ENCODE data around the gene TMED6.
"Not testable (repeated sequence)": the region's sequence is repeated elsewhere in the genome, so short reads cannot be mapped to it uniquely, and the experiment has no call there.

Gene TMED6

DNA sequence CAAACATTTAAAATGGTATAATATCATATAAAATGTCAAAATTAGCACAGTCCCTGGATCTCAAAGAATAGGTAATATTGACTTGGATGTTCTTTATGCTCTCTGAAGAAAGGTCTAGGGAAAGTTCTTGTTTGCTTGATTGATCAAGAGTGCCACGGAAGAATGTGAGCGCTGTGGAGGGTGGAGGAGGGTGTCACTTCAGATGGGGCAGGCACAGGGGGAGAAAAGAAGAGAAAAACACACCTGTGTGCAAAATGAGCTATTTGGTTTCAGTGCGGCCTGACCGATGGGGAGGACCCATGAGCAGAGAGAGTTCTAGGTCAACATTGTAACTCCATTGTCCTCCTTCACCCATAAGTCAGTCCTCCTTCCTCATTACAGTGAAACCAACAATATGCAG, 49.3 kb downstream of the TMED6 start:
- TF ChIP-seq, protein P1, sequence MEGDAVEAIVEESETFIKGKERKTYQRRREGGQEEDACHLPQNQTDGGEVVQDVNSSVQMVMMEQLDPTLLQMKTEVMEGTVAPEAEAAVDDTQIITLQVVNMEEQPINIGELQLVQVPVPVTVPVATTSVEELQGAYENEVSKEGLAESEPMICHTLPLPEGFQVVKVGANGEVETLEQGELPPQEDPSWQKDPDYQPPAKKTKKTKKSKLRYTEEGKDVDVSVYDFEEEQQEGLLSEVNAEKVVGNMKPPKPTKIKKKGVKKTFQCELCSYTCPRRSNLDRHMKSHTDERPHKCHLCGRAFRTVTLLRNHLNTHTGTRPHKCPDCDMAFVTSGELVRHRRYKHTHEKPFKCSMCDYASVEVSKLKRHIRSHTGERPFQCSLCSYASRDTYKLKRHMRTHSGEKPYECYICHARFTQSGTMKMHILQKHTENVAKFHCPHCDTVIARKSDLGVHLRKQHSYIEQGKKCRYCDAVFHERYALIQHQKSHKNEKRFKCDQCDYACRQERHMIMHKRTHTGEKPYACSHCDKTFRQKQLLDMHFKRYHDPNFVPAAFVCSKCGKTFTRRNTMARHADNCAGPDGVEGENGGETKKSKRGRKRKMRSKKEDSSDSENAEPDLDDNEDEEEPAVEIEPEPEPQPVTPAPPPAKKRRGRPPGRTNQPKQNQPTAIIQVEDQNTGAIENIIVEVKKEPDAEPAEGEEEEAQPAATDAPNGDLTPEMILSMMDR (conservative IDR thresholded peaks at IDR 0.05; ENCODE audit: low read depth, low read length), result no peak
- DNase-seq (ENCODE audit: low read depth), result no peak
- H3K4me3 ChIP-seq (ENCODE audit: low read length), result no peak overlapping the region

DNA sequence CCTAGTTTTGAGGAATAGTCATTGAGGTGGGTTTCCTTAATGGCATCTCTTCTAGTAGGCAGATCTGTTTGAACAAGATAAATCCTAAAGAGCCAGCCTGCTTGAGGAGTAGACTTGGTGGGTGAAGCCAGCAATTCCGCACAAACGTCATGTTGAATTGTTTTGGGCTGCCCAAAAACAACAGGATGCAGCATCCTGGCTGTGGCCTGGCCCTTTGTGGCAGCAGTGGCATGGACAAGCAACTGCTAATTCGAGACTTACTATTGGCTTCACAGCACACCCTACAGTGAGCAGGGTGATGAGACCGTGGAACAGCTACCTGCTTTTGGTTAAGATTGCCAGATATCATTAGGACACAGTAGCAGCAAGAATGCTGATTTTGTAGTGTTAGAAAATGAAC, 49.7 kb downstream of the TMED6 start:
- no peak overlapping the region for H3K4me3 ChIP-seq (ENCODE audit: low read length)
- no peak for DNase-seq (ENCODE audit: low read depth)
- TF ChIP-seq, protein P1 (conservative IDR thresholded peaks at IDR 0.05; ENCODE audit: low read depth, low read length), result no peak

DNA sequence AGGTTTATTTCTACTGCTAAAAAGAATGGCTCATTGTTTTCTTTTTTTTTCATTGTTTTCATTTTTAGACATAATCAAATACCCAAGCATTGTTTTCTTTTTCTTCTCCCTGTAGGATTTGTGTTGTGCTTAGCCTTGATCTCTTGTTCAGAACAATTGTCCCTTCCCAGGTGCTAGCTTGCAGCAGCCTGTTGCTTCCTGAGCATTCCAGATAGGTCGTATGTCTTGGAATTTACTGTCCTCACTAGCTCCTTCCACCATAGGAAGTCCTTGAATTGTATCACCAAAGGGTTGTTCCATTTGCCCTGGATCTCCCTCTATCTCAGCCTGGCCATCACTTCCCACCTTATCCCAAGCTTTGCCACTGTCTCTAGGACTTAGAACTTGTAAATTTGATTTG, 50.4 kb downstream of the TMED6 start:
- DNase-seq (ENCODE audit: low read depth), result no peak
- no peak overlapping the region for H3K4me3 ChIP-seq (ENCODE audit: low read length)
- TF ChIP-seq, protein P1 (conservative IDR thresholded peaks at IDR 0.05; ENCODE audit: low read depth, low read length), result no peak

DNA sequence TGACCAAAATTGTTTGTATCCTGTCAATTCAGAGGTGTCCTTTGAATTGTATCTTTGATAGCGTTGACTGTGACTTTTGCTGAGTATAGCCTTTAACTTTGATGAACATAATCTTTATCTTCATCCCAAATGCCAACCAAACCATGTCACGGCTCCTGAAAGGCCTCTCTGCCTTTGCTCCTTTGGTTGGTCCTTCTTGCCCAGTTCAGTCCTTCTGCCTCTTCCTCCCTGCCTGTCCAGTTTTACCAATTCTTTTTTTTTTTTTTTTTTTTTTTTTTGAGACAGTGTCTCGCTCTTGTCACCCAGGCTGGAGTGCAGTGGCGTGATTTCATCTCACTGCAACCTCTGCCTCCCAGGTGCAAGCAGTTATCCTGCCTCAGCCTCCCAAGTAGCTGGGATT, 53.3 kb downstream of the TMED6 start:
- TF ChIP-seq, protein P1 (conservative IDR thresholded peaks at IDR 0.05; ENCODE audit: low read depth, low read length), result no peak
- no peak overlapping the region for H3K4me3 ChIP-seq (ENCODE audit: low read length)
- DNase-seq (ENCODE audit: low read depth), result no peak

DNA sequence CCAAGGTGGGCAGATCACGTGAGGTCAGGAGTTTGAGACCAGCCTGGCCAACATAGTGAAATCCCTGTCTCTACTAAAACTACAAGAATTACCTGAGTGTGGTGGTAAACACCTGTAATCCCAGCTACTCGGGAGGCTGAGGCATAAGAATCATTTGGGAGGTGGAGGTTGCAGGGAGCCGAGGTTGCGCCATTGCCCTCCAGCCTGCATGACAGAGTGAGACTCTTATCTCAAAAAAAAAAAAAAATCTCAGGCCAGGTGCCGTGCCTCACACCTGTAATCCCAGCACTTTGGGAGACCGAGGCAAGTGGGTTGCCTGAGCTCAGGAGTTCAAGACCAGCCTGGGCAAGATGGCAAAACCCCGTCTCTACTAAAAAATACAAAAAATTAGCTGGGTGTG, 54.8 kb downstream of the TMED6 start:
- not testable (repeated sequence) for DNase-seq (ENCODE audit: low read depth)

DNA sequence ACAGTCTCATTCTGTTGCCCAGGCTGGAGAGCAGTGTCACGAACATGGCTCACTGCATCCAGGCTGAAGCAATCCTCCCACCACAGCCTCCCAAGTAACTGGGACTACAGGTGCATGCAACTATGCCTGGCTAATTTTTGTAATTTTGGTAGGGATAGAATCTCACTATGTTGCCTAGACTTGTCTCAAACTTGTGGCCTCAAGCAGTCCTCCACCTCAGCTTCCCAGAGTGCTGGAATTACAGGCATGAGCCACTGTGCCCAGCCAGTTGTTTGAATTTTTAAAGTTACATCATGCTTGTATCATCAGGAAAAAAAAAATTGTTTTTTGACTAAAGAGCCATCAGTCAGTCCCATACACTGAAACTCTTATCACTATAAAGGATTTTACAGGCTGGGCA, 57.5 kb downstream of the TMED6 start:
- no peak overlapping the region for H3K4me3 ChIP-seq (ENCODE audit: low read length)
- TF ChIP-seq, protein P1 (conservative IDR thresholded peaks at IDR 0.05; ENCODE audit: low read depth, low read length), result no peak
- DNase-seq (ENCODE audit: low read depth), result no peak

More for the DNA sequence above, 54.8 kb downstream of the TMED6 start:
- not testable (repeated sequence) for H3K4me3 ChIP-seq (ENCODE audit: low read length)

DNA sequence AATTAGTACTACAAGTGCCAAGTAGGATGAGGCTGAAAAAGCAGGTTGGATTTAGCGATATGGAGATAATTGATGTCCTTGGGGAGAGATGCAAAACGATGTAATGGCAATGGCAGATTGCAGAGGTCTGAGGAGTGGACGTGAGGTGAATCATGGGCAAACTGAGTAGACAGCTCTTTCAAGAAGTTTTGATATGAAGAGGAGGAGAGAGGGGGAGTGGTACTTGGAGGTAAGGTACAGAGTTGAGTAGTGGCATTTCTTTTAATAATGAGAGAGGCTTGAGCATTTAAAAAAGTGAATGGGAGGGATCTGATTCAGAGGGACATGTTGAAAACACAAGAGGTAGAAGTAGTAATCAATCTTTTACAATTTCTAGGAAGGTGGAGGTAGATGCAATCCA, 58.2 kb downstream of the TMED6 start:
- TF ChIP-seq, protein P1 (conservative IDR thresholded peaks at IDR 0.05; ENCODE audit: low read depth, low read length), result no peak

More for the DNA sequence above, 58.2 kb downstream of the TMED6 start:
- no peak for DNase-seq (ENCODE audit: low read depth)
- no peak overlapping the region for H3K4me3 ChIP-seq (ENCODE audit: low read length)

All from retinal pigment epithelial cell (primary cell).